SKM-1 (cell line): Measurements from ENCODE around the gene CHADL.
"Not testable (repeated sequence)": the region's sequence is repeated elsewhere in the genome, so short reads cannot be mapped to it uniquely, and the experiment has no call there.

Experiments
- DNase-seq: peaks from one replicate; lab custom pipeline; 2025; ENCODE audit not compliant: unreplicated experiment; lab: John Stamatoyannopoulos, UW

Gene CHADL

GRCh38 chr22:41240377-41241132 is at the start of gene CHADL:
Gene CHADL (minus strand): TSS chr22:41240931. CDS start chr22:41240881, 50 bp downstream.
- no peak for DNase-seq

DNA sequence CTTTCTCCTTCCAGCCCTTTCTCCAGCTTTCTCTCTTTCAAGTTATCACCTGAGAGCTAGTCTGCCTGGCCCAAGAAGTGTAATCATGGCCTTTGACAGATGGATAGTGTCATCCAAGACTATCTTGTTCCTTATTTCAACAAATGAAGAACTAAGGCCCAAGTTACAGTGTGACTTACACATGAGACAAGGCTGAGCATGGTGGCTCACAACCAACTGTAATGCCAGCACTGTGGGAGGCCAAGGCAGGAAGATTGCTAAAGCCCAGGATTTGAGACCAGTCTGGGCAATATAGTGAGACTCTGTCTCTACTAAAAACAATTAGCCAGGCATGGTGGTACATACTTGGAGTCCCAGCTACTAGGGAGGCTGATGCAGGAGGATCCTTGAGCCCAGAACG is 48.9 kb upstream of the CHADL start:
- no peak for DNase-seq

DNA sequence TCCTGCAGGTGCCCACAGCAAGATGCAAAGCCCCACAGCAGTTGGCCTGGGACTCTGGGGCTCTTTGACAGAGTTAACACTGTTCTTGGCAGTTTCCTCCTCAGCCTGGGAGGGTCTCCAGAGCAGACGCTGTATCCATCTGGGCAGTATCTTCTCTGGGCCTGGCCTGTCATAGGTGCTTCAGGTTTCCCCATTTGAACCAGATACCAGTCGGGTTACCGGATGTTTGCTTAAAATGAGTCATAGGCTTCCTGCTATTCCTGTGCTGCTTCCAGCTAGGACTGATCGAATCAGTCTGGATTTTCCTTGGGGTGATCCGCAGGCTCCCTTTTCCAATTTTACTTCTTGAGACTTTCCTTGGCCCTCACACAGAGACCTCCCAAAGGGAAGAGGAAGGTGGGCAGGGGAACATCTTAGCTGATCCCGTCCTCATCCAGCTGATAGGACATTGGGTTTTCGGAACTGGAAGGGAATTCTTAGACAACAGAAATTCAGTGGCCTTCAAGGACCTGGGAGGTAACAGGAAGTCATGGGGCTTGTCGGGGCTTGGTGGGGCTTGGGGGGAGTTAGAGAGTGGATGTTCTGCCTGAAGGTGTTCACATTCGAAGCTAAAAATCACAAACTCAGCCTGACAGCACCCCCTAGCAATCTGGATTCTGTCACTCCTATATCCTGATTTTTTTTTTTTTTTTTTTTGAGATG is 47.7 kb upstream of the CHADL start:
- DNase-seq, result no peak

- DNase-seq, result peak; percentile 73
These were observed 45.9 kb upstream of the CHADL start for GRCh38 chr22:41286639-41287091.

GRCh38 chr22:41285820-41286638 is 45.3 kb upstream of the CHADL start, which contains the start of gene RANGAP1:
Gene RANGAP1 (minus strand): TSS chr22:41286187. CDS start chr22:41281044, 5,143 bp downstream.
- DNase-seq, result peak; percentile 98

GRCh38 chr22:41285441-41285819 is 44.7 kb upstream of the CHADL start:
- DNase-seq, result no peak

- no peak for DNase-seq
These were observed 43.7 kb upstream of the CHADL start for GRCh38 chr22:41284465-41284864.

DNA sequence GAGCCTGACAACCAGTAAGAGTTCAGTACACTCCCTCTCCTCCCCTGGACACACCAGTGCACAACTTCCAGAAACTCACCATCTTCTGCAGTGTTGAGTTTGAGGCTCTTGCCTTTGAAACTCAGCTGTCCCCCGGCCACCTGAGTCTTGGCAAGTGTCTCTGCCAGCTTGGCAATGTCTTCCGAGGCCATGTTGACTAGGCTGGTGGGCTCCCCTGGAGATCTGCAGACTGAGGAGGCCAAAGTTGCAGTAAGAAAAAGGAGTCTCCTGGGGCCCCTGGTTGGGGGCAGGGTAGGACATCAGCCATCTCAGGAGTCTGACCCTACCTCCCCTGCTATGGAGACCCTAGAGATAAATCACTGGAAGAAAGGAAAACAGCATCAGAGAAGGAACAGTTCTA is 40.1 kb upstream of the CHADL start:
- no peak for DNase-seq

DNA sequence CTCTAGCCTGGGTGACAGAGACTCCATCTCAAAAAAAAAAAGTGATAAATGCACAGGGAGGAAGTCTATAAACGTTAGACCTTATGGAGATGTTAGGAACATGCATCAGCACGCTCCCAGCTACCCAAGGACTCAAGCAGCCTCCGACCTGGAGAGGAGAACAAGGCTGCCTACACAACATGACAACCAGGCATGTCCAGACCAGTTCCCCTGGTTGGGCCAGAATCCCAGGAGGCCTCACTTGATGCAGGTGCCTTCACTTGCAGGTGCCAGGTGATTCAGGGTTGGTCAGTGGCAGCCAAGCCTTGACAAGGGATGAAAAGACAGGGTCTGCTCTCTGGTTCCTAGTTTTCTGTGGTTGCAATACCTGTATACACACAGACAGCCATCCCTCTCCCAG is 39.3 kb upstream of the CHADL start:
- no peak for DNase-seq

GRCh38 chr22:41274856-41275255 is 34.1 kb upstream of the CHADL start:
- DNase-seq, result no peak

- DNase-seq, result no peak
These were observed 32.4 kb upstream of the CHADL start for GRCh38 chr22:41273128-41273527.

DNA sequence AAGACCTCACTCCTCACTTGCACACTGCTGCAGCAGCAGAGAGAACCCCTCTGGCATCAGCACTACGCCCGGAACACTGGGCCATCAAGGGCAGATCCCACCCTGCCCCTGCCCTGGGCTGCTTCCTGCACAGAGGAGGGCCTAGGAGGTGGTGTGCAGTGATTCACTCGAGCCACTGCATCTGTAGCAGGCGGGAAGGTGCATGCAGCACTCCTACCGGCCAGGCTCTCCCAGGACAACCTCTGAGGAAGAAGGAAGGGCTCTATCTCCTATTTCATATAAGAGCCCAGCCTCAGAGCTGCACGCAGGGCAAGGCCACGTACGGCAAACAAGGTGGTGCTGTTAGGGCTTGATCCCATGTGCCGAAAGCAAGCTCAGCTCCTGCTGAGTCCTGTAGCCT is 31.1 kb upstream of the CHADL start:
- no peak for DNase-seq

- no peak for DNase-seq
These were observed 27.2 kb upstream of the CHADL start for GRCh38 chr22:41267958-41268357.

DNA sequence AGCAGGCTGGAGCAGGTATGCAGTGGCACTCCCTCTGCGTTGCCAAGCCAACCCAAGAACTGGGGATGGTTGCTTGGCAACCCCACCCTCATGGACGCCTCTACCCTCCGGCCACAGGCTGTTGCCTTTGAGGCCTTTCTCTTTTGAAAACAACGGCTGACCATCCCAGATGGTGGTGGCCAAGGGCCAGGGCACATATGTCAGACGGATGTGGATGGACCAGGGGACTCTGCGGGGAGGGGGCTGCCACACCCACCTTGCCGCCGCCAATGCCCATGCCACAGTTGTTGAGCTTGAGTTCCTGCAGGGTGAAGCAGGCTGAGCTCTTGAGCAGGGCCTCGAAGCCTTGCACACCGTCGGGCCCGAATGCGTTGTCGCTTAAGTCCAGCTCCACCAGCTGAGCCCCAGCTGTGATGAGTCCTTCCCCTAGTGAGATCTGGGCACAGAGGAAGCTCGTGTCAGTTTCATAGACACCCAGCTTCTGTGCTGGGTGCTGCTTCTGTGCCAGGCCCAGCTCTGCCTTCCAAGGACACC is 23.7 kb upstream of the CHADL start:
- DNase-seq, result no peak

GRCh38 chr22:41263704-41264103 is 23.0 kb upstream of the CHADL start:
- no peak for DNase-seq

DNA sequence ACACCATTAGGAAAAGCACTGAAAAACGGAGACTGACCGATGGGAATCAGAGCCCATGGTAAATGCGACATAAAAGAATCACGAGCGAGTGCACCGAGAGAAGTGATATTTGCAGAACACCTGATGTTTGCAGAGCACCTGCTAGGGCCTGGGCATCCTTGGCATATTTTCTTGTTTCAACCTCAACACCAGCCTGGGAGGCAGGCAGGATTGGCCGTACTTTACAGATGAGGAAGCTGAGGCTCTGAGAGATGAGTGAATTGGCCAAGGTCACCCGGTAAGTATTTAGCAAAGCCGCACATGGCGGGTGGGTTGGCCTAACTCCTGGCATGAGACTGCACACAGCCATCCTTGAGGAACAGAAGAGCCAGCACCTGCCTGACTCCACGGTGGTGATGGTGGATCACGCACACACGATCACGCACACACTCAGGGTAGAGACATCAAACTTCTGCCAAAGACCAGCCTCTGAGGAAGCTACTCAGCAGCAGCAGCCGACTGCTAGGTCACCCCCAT is 21.6 kb upstream of the CHADL start:
- DNase-seq, result no peak

DNA sequence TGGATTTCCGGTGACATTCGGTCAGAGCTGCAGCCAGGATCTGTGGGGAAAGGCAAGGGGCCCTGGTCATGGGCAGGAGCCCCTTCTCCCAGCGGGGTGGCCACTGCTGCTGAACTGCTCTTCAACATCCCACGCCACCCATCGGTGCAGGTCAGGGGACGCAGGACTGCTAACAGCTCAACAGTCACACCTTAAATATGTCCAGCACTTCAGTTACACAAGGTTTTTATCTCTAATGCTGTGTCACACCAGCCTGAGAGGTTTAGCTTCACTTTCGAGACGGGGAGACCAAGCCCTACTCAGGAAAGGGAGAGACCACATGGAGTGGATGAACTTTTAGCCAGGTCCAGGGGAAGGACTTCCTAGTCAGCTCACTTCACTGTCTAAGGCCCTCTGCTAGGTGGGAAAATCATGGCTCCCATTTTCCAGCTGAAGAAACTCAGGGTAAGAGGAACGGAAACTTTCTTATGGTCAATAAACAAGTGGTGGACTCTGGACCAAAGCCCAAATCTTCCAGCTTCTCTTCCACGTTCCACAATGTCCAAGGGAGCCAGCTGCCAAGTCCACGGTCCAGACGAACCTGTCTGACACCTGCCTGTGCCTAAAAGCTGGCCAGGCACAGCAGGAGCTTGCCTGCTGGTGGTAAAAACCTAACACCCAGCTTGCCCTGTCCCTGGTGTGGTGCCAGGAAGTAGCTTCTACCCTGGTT is 21.0 kb upstream of the CHADL start:
- DNase-seq, result no peak

DNA sequence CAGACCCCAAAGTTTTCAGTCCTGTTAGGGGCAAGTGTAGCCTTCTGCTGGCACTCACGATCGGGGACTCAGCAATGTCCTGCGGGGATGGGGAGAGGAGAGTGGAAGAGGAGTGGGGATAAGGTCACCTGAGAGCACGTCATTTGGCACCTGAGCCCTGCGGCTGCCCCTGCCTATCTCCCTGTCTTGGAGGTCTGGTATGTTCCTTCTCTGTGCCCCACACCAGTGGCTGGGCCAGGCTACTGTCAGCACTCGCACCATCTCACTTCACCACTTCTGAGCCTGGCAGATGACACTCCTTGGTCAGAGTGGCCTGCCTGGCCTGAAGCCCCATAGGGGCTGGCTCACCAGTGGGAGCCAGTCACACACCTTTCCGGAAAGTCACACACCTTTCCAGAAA is 20.1 kb upstream of the CHADL start:
- DNase-seq, result no peak

- DNase-seq, result not testable (repeated sequence)
These were observed 19.0 kb upstream of the CHADL start for GRCh38 chr22:41259756-41260155.

DNA sequence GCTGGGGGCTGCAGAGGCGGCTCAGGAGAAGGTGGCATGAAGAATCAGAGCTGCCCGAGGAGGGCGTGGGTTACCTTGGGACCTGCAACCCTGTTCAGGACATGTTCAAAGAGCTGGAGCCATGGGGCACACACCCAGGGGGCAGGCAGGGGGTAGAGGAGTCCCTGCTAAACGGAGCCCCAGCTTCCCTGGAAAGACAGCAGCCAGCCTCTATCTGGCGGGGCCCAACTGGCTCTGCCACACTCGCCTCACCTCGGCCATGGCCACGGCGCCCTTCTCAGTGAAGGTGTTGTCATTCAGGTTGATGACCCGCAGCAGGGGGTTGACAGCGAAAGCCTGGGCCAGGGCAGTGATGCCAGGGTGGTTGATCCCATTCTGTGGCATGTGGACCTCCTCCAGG is 17.0 kb upstream of the CHADL start:
- DNase-seq, result no peak
